ENCODE measurements around the gene PARD6G.
A peak's percentile ranks its signal among the peaks of the same experiment; 100 is the strongest.
"Not testable (repeated sequence)": the region's sequence is repeated elsewhere in the genome, so short reads cannot be mapped to it uniquely, and the experiment has no call there.

Gene PARD6G

DNA sequence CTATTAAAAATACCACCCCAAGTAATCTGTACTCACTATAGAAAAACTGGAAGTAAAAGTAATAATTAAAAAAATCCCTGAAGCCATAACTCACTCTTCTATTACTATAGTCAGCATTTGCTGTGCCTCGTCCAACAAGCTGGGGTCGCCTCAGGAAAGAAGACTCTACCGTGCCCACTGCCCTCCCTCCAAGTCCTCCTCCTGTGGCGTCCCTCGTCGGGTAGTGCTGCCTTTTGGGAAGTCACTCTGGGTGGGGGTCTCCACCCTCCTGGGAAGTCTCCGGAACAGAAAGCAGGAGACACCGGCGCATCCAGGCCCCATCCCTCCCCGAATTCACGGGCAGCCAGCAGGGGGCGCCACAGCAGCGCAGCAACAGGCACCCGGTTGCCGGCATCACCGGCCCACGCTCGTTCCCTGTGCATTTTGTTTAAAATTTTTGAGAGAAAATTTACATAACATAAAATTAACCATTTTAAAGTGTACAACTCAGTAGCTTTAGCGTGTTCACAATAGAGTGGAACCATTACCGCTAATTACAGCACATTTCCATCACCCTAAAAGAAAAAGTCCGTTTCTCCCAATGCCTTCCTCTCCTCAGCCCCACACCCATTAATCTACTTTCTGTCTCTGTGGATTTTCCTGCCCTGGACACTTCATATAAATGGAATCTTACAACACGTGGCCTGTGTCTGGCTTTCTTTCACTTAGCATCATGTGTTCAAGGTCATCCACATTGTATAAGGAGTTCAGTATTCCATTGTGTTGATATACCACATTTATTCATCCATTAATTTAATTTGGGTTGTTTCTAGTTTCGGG lies 76.1 kb downstream of the PARD6G start:
- DNase-seq (ENCODE audit: low read depth) = peak; percentile 31

DNA sequence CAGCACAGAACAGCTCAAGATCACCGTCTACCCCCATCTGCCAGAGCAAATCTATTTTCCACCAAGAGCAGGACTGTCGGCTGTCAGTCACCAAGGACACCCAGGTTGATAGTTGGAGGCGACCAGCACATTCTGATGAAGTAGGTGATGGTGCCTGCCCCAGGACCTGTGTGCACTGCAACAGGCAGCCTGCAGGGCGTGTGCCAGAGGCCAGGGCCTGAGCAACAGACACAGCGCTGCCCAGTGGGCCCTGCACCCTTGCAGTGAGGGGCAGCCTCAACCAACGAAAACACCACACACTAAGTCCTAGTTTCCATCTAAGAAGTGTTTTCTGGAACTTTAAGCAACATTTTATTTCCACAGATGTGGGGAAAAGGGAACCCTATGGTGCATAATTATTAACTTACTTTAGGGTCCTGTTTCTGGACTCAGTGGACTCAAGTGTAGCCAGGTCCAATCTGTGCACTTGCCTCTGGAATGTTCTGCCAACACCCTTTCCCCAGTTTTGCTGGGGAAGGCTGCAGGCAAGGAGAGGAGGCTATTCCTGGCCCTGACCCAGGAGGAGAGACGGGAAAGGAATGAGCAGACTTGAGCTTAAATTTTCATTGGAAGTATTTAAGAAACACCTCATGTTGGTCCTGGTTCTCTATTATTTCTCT lies 76.8 kb downstream of the PARD6G start:
- DNase-seq (ENCODE audit: low read depth) = no peak

DNA sequence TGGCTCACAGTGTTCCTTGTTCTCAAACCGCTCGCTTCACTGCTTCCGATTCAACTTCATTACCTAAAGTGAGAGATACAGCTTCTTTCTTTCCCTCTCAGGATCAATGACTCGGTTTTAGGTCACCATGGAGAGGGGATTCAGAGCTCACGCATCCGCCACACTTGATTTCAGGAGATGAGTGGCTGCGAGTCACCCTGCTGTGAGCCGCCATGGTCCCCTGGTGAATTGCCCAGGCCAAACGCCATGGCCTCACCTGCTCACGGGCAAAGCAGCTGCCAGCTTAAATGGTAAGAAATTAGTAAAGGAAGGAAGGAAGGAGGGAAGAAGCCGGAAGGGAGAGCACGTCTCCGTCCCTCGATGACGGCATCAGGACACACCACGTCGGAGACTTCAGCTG lies 77.7 kb downstream of the PARD6G start:
- no peak for DNase-seq (ENCODE audit: low read depth)

DNA sequence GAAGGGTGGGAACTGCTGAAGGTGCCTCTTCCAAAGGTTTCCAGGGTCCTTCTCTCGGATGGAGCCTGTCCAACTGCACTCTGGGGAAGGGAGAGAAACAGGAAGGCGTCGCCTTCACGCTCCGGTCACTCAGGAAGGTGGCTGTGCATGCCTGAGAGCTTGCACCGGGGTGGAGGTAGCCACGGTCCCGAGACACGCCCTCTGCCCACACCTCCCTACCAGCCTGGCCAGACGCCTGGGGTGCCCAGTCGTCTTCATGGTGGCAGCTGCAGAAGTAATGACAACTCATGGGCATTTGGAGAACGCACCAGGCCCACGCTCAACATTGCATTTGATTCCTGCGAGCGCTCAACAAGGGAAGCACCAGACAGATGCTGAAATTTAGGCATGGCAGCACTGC lies 78.3 kb downstream of the PARD6G start:
- no peak for DNase-seq (ENCODE audit: low read depth)

DNA sequence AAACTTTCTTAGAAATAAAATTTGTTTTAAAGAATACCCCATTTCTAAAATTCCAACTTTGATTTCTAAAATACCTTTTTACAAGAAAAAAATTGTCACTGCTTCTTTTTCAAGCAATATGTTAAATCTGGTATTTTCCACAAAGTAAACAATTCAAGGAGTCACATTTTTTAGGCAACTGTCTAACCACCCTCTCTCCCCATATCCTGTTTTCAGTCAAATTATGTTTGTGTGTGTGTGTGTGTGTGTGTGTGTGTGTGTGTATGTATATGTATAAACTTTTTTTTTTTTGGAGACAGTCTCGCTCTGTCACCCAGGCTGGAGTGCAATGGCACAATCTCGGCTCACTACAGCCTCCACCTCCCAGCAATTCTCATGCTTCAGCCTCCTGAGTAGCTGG lies 79.0 kb downstream of the PARD6G start:
- DNase-seq (ENCODE audit: low read depth) = no peak

DNA sequence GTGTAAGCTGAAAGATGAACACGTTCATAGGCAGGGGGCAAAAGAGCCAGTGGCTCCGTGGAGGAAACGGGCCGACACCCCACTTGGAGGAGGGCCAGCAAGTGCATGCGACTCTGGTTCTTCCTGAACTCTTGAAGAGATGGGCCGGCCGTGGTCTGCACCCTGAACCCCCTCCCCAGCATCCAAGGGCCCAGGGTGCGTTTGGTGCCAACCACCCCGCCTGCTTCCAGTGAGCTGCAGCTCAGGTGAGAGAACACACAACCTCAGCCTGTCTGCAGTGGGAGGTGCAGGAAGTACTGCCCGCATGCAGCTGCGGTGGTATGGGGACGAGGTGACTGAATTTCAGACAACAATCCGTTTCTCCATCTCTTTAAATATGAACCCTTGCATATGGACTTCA lies 79.4 kb downstream of the PARD6G start:
- no peak for DNase-seq (ENCODE audit: low read depth)

DNA sequence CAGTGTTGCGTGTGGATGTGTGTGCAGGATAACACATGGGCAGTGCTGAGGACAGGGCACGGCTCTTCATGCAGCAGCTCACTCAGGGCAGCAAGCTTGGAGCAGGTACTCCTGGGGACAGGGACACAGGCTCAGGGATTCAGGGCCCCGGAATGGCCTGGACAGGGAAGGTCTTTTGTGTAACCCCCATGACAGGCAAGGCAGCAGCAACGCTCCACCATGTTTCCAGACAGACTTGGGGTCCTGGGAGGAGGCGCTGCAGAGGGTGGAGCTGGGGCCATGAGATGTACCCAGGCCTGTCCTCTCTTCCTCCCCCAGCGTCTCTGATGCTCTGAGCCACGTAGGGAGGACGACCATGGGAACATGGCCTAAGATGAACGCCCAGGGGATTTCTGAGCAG lies 80.0 kb downstream of the PARD6G start:
- no peak for DNase-seq (ENCODE audit: low read depth)

DNA sequence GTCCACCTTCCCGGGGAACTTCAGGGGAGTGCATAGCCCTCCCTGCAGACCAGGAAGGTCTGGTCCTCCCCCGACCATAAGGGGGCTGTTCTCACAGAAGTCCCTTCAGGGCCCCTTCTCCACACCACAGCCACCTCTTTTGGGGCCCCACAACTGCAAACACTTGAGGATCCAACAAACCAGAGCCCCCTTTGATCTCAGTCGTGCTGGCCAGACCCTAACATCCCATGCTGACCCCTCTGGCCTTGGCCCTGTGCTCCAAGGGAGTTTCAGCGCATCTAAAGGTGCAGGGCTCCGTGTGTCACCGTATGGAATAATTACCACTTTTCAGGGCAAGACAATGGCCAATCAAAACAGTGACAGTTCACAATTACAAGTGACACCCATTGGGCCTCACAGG lies 80.6 kb downstream of the PARD6G start:
- DNase-seq (ENCODE audit: low read depth) = no peak

DNA sequence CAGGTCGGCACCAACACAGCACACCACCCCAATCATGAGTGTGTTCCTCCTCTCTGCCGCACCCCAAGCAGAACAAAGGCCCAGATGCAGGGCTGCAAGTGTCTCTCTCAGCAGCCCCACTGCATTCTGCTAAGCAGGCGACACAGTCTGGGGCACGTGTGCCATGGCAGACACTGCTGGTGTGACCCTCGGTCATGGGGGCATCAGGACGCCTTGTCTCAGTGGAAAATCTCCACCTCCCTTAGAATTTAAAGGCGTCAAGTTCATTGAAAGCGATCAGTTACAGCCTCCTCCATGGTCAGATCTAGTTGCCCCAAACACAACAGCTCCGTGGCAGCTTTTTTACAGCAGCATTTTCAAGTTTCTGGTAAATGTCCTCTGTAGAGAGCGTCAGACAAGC lies 81.1 kb downstream of the PARD6G start:
- no peak for DNase-seq (ENCODE audit: low read depth)

DNA sequence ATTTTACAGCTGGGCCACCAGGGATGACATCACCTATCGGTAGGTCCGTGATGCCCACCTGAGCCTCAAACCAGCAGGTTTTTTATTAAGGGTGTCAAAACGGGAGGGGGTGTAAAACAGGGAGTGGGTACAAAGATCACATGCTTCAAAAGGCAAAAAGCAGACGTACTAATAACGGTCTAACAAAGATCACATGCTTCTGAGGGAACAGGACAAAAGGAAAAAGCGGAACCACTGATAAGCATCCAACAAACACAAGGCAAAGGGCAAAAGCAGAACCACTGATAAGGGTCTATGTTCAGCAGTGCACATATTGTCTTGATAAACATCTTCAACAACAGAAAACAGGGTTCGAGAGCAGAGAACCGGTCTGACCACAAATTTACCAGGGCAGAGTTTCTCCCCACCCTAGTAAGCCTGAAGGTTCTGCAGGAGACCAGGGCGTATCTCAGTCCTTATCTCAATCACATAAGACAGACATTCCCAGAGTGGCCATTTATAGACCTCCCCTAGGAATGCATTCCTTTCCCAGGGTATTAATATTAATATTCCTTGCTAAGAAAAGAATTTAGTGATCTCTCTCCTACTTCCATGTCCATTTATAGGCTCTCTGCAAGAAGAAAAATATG lies 82.5 kb downstream of the PARD6G start:
- not testable (repeated sequence) for DNase-seq (ENCODE audit: low read depth)

DNA sequence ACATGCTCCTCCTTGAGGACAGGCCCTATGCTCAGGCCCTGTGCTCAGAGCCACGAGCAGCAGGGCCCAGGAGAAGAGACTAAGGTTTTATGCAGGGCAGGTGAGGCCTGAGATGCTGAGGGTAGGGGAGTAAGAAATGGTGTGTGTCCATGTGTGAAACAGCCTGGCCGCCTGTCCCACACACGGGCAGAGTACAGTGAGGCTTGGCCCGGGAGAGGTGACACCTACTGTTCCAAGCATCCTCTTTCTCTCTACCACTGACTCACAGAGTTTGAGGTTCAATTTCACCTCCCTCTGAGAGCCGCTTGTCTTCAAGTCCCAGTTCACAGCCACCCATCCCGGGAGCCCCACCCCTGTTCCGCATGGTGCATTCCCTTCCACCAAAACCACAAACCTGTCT lies 84.1 kb downstream of the PARD6G start:
- DNase-seq (ENCODE audit: low read depth) = no peak

DNA sequence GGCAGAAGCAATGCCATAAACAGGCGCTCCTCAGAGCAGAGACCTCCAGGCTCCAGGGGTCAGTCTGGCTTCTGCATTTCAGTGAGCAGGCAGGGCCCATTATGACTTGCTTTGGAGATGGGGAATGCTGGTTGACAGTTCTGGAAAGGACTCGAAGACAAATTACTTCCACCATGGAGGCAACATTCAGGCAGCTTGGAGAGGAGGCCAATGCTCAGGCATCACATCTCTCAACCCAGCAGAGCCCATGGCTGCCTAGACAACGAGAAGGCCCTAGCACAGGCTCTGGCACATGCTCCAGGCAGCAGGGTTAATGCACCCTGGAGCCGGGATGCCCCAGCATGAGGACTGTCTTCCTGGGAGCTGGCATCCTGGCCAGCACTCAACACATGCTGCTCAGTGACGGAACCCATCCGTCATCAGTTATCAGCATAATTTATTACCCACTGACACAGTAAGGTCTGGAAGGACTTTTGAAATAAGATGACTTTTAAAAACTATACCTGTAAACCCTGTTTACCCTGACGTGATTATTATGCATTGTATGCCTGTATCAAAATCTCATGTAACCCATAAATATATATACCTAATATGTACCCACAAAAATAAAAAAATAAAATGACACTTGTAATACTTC lies 85.4 kb downstream of the PARD6G start:
- no peak for DNase-seq (ENCODE audit: low read depth)

DNA sequence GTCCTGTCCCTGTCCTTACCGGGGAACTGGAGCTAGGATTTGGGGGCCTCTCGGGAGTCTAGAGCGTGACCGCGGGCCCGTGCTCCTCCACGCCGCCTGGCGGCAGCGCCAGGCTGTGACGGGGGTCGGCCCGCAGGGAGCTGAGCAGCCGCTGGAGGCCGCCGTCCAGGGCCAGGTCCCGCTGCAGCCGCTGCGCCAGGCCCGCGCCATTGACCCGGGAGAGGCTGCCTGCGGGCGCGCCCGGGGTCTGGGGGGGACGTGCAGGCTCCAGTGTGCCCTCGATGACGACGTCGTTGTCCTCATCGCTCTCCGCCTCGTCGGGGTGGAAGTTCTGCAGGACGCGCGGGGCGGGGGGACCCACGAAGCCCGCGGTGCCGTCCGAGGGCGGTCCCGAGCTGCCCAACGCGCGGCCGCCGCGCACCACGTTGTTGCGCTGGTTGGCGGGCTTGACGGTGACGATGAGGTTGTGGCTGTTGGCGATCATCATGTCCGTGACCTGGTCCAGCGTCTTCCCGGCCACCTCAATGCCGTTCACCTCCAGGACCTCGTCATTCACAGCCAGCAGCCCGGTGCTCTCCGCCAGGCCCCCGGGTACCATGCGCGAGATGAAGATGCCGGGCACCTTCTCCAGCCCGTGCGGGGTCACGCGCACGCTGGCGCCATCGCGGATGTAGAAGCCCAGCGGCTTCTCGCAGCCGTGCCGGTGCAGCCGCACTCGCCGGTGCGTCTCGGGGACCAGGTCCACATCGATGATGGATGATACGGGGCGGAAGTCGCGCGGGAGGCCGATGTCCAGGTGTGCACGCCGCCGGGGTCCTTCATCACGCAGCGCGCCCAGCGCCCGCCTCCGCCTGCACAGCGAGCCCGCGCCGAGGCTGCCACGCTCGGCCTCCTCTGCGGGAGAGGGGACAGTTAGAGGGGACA lies 87.3 kb downstream of the PARD6G start:
- peak; percentile 22 for DNase-seq (ENCODE audit: low read depth)

DNA sequence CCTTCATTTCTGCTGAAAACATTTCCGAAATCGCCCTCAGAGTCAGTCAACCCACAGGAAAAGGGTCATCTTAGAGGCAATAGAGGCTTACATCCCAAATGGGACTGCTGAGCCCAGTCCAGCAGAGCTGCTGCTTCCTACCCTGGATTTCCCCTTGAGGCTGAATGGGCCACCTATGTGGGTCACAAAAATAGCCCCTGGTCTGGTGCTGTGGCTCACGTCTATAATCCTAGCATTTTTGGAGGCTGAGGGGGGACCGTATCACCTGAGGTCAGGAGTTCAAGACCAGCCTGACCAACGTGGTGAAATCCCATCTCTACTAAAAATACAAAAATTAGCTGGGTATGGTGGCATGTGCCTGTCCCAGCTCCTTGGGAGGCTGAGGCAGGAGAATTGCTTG lies 88.9 kb downstream of the PARD6G start:
- DNase-seq (ENCODE audit: low read depth) = no peak

DNA sequence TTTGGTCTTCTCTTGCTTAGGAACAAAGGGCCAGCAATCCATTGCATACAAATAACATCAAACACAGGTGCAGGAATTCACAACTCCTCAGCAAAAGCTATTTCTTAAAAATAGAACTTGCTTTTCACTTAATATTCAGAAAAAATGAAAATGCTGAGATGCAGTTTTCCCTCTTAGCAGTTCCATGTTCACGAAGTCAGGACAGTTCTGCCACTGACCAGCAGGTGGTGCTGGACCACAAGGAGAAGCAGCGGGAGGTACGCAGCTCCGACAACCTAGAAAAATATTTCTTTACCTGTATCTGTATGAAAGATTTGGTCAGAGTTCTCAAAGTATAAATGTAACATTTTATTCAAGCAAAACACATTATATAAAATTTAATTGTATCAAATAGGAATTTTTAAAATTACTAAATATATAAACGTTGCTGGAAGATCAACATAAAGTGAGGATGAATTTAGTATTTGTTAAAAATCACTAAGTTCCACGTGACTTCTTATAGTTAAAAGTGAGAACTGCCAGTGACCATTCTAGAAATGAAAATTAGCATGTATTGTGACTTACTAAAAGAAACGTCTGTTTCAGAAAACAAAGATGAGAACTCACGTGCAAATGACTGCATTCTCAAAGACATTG lies 89.5 kb downstream of the PARD6G start:
- peak; percentile 64 for DNase-seq (ENCODE audit: low read depth)

DNA sequence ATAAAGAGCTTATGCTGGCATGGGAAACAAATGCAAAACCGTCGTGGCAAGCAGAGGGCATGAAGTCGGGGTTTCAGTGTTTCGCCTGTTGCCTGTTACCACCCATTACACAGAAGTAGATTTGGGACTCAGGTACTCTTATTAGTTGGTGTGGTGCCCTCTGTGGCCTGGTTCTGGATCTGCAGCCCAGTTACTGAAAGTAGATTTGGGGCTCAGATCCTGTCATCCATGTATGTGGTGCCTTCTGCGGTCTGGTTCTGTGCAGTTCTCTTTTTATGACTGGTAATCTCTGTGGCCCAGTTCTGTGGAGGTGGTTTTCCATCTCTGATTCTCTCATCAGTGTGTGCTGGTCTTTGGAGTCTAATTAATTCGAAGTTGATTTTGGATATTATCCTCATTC lies 93.0 kb downstream of the PARD6G start:
- peak; percentile 28 for DNase-seq (ENCODE audit: low read depth)

DNA sequence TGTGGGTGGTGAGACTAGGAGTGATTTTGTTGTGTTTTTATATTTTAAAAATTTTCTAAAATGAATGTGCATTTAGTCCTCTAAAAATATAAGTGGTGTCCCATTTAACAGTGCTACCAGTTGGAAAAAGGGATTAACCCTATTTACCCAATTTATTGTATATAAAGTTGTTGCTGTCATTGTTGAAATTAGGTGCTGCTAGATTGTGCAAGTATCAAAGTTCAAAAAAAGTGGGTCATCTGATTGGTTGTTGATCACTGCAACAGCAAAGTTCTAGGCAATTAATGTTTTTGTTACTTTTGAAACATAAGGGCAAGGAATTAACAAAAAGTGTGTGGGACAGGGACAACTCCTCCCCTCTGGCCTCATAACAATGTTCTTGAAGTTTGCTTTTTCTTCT lies 97.6 kb downstream of the PARD6G start:
- DNase-seq (ENCODE audit: low read depth) = no peak

DNA sequence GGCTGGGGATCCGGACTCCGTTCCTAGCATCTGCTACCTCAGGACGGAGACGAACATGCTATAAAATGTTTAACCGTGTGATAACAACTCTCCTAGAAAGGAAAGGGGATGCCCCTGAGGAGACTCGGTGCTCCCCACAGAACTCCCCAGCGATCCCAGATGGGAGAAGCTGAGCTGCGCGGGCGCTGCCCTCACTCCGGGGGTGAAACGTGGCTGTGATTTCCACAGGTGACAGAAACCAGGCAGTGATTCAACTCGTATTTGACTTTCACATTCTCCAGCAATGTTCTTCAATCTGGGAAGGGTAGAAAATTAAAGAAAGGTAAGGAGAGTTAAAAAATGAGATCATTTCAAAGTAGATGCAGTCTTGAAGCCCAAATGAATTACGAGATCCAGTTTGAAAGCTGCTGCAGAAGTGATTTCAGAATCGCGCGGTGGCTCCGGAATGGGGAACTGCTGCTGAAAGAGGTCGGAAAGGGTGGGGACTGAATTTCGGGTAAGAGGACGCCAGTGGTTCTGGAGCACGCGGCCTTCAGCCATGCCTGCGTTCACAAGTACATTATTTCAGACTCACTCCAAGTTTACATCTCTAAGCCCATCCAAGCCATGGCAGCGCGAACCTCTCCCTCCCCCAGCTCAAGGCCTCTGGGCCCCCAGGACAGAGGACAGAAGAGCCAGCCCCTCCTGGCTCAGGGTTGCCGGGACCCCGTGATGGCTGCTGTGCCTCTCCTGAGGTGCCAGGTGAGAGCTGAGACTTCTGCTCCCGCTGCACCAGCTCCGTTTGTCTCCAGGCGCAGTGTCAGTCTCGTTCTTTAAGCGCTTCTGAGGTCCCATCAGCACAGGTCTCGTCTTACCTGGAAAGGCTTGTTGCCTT lies 98.8 kb downstream of the PARD6G start:
- DNase-seq (ENCODE audit: low read depth) = peak; percentile 32

DNA sequence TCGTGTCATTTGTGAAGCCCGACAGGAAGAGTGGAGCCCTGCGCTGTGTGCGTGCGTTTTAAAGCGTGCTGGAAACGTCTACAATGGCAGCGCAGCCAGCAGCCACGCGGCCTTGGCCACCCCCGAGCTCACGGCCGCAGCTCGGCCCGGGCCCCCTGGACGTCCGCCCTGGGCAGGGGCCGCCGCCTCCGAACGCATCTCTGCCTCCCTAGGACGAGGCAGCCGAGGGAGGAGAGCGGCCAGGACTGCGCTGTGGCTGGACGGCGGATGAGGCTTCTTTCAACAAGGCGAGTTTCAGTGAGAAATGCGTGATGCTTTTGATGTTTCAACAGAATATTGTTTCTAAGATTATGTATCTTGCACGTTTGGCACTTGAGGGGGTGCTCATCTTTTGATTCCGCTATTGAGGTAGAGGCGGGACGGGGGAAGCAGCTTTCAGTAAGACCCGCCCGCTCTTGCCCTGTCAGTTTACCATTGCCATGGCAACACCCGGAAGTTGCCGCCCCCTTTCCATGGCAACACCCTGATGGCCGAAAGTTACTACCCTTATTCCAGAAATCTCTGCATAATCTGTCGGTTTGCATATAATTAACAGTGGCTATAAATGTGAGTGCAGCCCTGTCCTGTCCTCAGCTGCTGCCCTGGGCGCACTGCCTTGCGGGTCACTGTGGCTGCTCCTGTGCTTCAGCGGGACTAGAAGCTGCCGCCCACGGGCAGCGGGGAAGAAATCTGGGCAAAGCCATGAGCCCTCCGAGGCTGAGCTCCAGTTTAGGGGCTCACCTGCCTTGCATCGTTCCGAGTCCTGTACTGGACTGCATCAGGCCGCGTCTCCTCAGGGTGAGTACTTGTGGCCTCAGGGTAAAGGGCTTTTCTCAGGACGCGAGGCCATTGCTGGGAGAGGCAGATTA lies 99.6 kb downstream of the PARD6G start:
- DNase-seq (ENCODE audit: low read depth) = peak; percentile 89
